Measurements from ENCODE around the gene TMEM182. TPM values are rescaled to one million over a fixed set of nuclear protein-coding genes. Genes with fewer than 3 reads are reported as not detected.

The TMEM182 gene
- total RNA-seq, result 2.7 TPM

- Histone ChIP-seq H3K27me3 (ENCODE audit: insufficient read depth, low read length) (no peaks in the 10 kb centered on the region), H3K4me3 (ENCODE audit: low read length) (no peak within 1 kb of the TSS), H3K4me1 (ENCODE audit: insufficient read depth, low read length) (no peaks in the 10 kb centered on the region), H3K9me3 (ENCODE audit: low read depth, low read length) (no peaks in the 10 kb centered on the region)
These were observed at the start of gene TMEM182 for GRCh38 chr2:102761763-102762162. TSS of gene TMEM182 (plus strand) at chr2:102762031. CDS start at chr2:102762218, 187 bp downstream.

- H3K4me1 ChIP-seq (ENCODE audit: insufficient read depth, low read length), result no peaks in the 10 kb centered on the region
- H3K27me3 ChIP-seq (ENCODE audit: insufficient read depth, low read length), result no peaks in the 10 kb centered on the region
- no peaks in the 10 kb centered on the region for H3K9me3 ChIP-seq (ENCODE audit: low read depth, low read length)
- no peak overlapping the region for H3K4me3 ChIP-seq (ENCODE audit: low read length)
These were observed 44.4 kb upstream of the TMEM182 start for GRCh38 chr2:102717308-102718018.

- Histone ChIP-seq H3K4me3 (ENCODE audit: low read length) (no peak overlapping the region), H3K27me3 (ENCODE audit: insufficient read depth, low read length) (no peaks in the 10 kb centered on the region), H3K9me3 (ENCODE audit: low read depth, low read length) (no peaks in the 10 kb centered on the region), H3K4me1 (ENCODE audit: insufficient read depth, low read length) (no peaks in the 10 kb centered on the region)
These were observed 43.2 kb upstream of the TMEM182 start for GRCh38 chr2:102718387-102719316.

GRCh38 chr2:102724016-102724490, 37.8 kb upstream of the TMEM182 start:
- Histone ChIP-seq H3K9me3 (ENCODE audit: low read depth, low read length) (no peaks in the 10 kb centered on the region), H3K4me1 (ENCODE audit: insufficient read depth, low read length) (peaks cover 12% of the 10 kb centered on the region), H3K4me3 (ENCODE audit: low read length) (no peak overlapping the region), H3K27me3 (ENCODE audit: insufficient read depth, low read length) (no peaks in the 10 kb centered on the region)

GRCh38 chr2:102724553-102724952, 37.3 kb upstream of the TMEM182 start:
- no peaks in the 10 kb centered on the region for H3K27me3 ChIP-seq (ENCODE audit: insufficient read depth, low read length)
- H3K9me3 ChIP-seq (ENCODE audit: low read depth, low read length), result no peaks in the 10 kb centered on the region
- H3K4me3 ChIP-seq (ENCODE audit: low read length), result no peak overlapping the region
- H3K4me1 ChIP-seq (ENCODE audit: insufficient read depth, low read length), result peaks cover 12% of the 10 kb centered on the region

- Histone ChIP-seq H3K27me3 (ENCODE audit: insufficient read depth, low read length) (no peaks in the 10 kb centered on the region), H3K4me3 (ENCODE audit: low read length) (no peak overlapping the region), H3K9me3 (ENCODE audit: low read depth, low read length) (no peaks in the 10 kb centered on the region), H3K4me1 (ENCODE audit: insufficient read depth, low read length) (peaks cover 12% of the 10 kb centered on the region)
These were observed 35.4 kb upstream of the TMEM182 start for GRCh38 chr2:102726128-102727087.

- Histone ChIP-seq H3K4me1 (ENCODE audit: insufficient read depth, low read length) (peaks cover 19% of the 10 kb centered on the region), H3K4me3 (ENCODE audit: low read length) (peak overlapping the region; percentile 86), H3K9me3 (ENCODE audit: low read depth, low read length) (no peaks in the 10 kb centered on the region), H3K27me3 (ENCODE audit: insufficient read depth, low read length) (no peaks in the 10 kb centered on the region)
These were observed 26.3 kb upstream of the TMEM182 start for GRCh38 chr2:102735416-102736109.

- Histone ChIP-seq H3K9me3 (ENCODE audit: low read depth, low read length) (no peaks in the 10 kb centered on the region), H3K4me1 (ENCODE audit: insufficient read depth, low read length) (peaks cover 19% of the 10 kb centered on the region), H3K27me3 (ENCODE audit: insufficient read depth, low read length) (no peaks in the 10 kb centered on the region), H3K4me3 (ENCODE audit: low read length) (peak overlapping the region; percentile 86)
These were observed 25.8 kb upstream of the TMEM182 start for GRCh38 chr2:102736110-102736409.

GRCh38 chr2:102736410-102737409, 25.1 kb upstream of the TMEM182 start:
- Histone ChIP-seq H3K4me1 (ENCODE audit: insufficient read depth, low read length) (peaks cover 19% of the 10 kb centered on the region), H3K4me3 (ENCODE audit: low read length) (peak overlapping the region; percentile 86), H3K9me3 (ENCODE audit: low read depth, low read length) (no peaks in the 10 kb centered on the region), H3K27me3 (ENCODE audit: insufficient read depth, low read length) (no peaks in the 10 kb centered on the region)

- peaks cover 19% of the 10 kb centered on the region for H3K4me1 ChIP-seq (ENCODE audit: insufficient read depth, low read length)
- H3K27me3 ChIP-seq (ENCODE audit: insufficient read depth, low read length), result no peaks in the 10 kb centered on the region
- H3K9me3 ChIP-seq (ENCODE audit: low read depth, low read length), result no peaks in the 10 kb centered on the region
- no peak overlapping the region for H3K4me3 ChIP-seq (ENCODE audit: low read length)
These were observed 24.4 kb upstream of the TMEM182 start for GRCh38 chr2:102737431-102737830.

- Histone ChIP-seq H3K9me3 (ENCODE audit: low read depth, low read length) (no peaks in the 10 kb centered on the region), H3K4me1 (ENCODE audit: insufficient read depth, low read length) (no peaks in the 10 kb centered on the region), H3K4me3 (ENCODE audit: low read length) (no peak overlapping the region), H3K27me3 (ENCODE audit: insufficient read depth, low read length) (no peaks in the 10 kb centered on the region)
These were observed 18.6 kb upstream of the TMEM182 start for GRCh38 chr2:102743259-102743658.

GRCh38 chr2:102748107-102748506, 13.7 kb upstream of the TMEM182 start:
- H3K4me1 ChIP-seq (ENCODE audit: insufficient read depth, low read length), result no peaks in the 10 kb centered on the region
- no peaks in the 10 kb centered on the region for H3K27me3 ChIP-seq (ENCODE audit: insufficient read depth, low read length)
- H3K4me3 ChIP-seq (ENCODE audit: low read length), result no peak overlapping the region
- no peaks in the 10 kb centered on the region for H3K9me3 ChIP-seq (ENCODE audit: low read depth, low read length)

- Histone ChIP-seq H3K4me3 (ENCODE audit: low read length) (no peak overlapping the region), H3K4me1 (ENCODE audit: insufficient read depth, low read length) (no peaks in the 10 kb centered on the region), H3K27me3 (ENCODE audit: insufficient read depth, low read length) (no peaks in the 10 kb centered on the region), H3K9me3 (ENCODE audit: low read depth, low read length) (no peaks in the 10 kb centered on the region)
These were observed 11.9 kb upstream of the TMEM182 start for GRCh38 chr2:102749938-102750337.

Data from mononuclear cell (primary cell).